Esophagus (tissue), 2 donors: ENCODE measurements around the gene DUOX1. TPM values are rescaled to one million over a fixed set of nuclear protein-coding genes. Genes with fewer than 3 reads are reported as not detected.

Experiments used
- H3K27ac ChIP-seq, 2 donors: one replicate each; pipeline ENCODE4 v1.5.1; 2013; ENCODE audit warnings: low read depth in 2 of 2, mild to moderate bottlenecking in 2 of 2, inconsistent platforms in 1 of 2, low read length in 1 of 2, moderate library complexity in 1 of 2
- H3K27me3 ChIP-seq, 2 donors: one replicate each; pipeline ENCODE4 v1.6.1; 2013; ENCODE audit warnings: low read length in 2 of 2, control low read depth in 1 of 2, mild to moderate bottlenecking in 1 of 2; ENCODE audit not compliant: insufficient read depth in 2 of 2, control insufficient read depth in 1 of 2
- H3K36me3 ChIP-seq, 2 donors: one replicate each; pipeline ENCODE4 v1.6.1; 2013; ENCODE audit warnings: low read length in 1 of 2; ENCODE audit not compliant: control insufficient read depth in 2 of 2, insufficient read depth in 2 of 2
- H3K4me1 ChIP-seq, 2 donors: one replicate each; pipeline ENCODE4 v1.6.1; 2013; ENCODE audit warnings: low read length in 1 of 2; ENCODE audit not compliant: control insufficient read depth in 2 of 2, insufficient read depth in 2 of 2
- H3K4me3 ChIP-seq, 2 donors: one replicate each; pipeline ENCODE4 v1.5.1; 2013; ENCODE audit warnings: low read length in 2 of 2, mild to moderate bottlenecking in 2 of 2, low read depth in 1 of 2, moderate library complexity in 1 of 2
- H3K9me3 ChIP-seq, 2 donors: one replicate each; pipeline ENCODE4 v1.6.1; 2013; ENCODE audit warnings: mild to moderate bottlenecking in 2 of 2, low read depth in 1 of 2, low read length in 1 of 2, moderate library complexity in 1 of 2; ENCODE audit not compliant: control insufficient read depth in 2 of 2, insufficient read depth in 1 of 2
- WGBS, 2 donors: extraction: QIAGEN DNeasy Blood & Tissue Kit; methylation state at CpG; one replicate each; pipeline ENCODE4 v1.1.7; 2013; 5-methylcytosine and 5-hydroxymethylcytosine counted together
- polyA plus RNA-seq, 2 donors: library from polyadenylated mRNA; stranded (reverse); fragments of 200-250 nt; gene quantifications; one replicate each; pipeline ENCODE4 v1.2.3, GENCODE V29; 2013
- donor health status: healthy with polysubstance abuse.
- donor health status: Bipolar disorder and iron deficiency.

The DUOX1 gene
- polyA plus RNA-seq, 2 donors = 64.7 to 111 TPM

DNA sequence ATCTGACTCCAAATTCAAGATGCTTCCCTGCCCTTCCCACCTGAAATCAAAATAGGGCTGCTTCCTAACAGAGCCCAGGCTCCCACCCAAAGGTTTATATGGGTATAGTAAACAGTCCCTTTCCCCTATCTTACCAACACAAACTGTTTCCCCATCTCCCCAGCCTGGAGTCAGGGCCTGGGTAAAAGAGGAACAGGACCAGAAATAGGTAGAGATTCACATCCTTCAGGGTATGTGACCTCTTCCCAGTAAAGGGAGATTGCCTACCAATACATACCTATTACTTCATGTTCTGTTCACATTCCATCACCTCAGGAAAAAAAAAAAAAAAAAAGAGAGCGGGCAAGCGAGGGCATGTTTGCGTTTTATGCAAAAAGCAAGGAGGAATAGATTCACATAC is 67.7 kb downstream of the DUOX1 start:
- H3K9me3 ChIP-seq = no peaks in the 10 kb centered on the region
- WGBS, 2 donors = 54 to 72% methylated on average over 3 of the region's 3 CpGs
- no peaks in the 10 kb centered on the region for H3K36me3 ChIP-seq
- no peak overlapping the region for H3K4me3 ChIP-seq
- H3K27ac ChIP-seq = peak overlapping the region in 1 of 2 donors; percentile 53
- no peaks in the 10 kb centered on the region for H3K27me3 ChIP-seq
- no peaks in the 10 kb centered on the region for H3K4me1 ChIP-seq

GRCh38 chr15:45198337-45199135 is 68.7 kb downstream of the DUOX1 start:
- H3K27ac ChIP-seq = peak overlapping the region; percentile 93 to 98
- H3K27me3 ChIP-seq = no peaks in the 10 kb centered on the region
- H3K4me1 ChIP-seq = no peaks in the 10 kb centered on the region
- H3K36me3 ChIP-seq = no peaks in the 10 kb centered on the region
- no peaks in the 10 kb centered on the region for H3K9me3 ChIP-seq
- 0% methylated on average over 42 of the region's 42 CpGs for WGBS, 2 donors
- H3K4me3 ChIP-seq = peak overlapping the region; percentile 60 to 73

DNA sequence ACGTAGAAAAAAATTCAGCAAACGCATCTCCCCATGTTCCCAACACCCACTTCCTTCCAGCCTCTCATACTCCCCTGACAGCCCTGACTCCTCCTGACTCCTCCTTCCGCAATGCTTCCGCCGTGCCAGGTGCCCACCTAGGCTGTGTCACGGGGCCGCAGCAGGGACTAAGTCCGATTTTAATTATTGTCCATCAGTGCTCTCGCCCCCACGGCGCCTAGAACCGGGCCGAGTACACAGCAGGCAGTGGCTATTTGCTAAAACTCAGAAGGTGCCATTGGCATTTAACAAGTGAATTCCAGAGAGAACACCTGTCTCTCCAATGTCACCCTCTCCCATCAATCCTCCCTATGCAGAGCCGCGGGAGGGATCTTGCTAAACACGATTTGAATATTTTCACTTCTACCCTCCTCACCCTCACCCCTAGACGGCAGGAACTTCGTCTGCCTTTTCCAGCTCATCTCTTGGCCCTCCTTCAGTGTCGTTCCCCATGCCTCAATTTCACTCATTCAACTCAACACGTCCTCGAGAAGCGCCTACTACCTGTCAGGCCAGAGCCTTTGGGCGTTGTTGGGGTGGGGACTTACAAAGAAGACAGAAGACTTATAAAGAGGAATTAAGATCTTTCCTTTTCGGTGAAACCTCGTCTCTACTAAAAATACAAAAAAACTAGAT is 69.5 kb downstream of the DUOX1 start:
- H3K4me1 ChIP-seq = no peaks in the 10 kb centered on the region
- no peaks in the 10 kb centered on the region for H3K9me3 ChIP-seq
- H3K27me3 ChIP-seq = no peaks in the 10 kb centered on the region
- WGBS, 2 donors = 0 to 2% methylated on average over 25 of the region's 25 CpGs
- H3K27ac ChIP-seq = peak overlapping the region; percentile 93 to 98
- peak overlapping the region; percentile 60 to 73 for H3K4me3 ChIP-seq
- H3K36me3 ChIP-seq = no peaks in the 10 kb centered on the region

DNA sequence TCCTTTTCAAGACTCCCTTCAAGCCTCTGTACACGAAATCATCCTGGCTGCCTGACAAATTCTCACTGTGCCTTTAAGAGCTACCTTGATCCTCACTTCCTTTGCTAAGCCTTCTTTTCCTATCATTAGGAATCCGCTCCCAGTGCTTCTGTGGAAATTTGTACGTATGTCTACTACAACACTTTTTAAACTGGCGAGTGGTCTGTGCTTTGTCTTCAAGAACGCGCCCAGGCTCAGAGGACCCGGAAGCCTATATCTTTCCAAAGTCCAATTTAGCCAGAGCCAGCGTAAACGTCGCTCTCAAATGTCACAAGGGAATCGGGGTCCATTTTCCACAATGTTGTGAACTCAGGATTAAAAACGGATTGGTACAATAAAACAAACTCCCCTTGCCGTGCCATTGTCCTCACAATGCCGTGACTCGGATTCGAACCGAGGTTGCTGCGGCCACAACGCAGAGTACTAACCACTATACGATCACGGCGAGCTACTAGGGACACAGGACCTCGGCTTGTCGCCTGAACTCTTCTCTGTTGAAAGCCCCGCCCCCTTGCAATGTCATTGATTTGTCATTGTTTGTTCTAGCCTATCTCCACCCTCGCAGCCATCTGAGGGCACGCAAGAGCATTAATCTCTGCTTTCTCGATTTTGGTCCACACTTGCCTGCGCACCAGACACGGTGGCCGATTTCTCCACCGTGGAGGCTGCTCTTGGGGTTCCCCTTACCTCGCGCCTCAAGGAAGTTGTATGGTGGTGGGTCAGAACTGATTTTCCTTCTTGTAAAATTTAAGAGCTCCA is 70.4 kb downstream of the DUOX1 start:
- Histone ChIP-seq H3K27ac (peak overlapping the region; percentile 93 to 100), H3K9me3 (no peaks in the 10 kb centered on the region), H3K4me3 (peak overlapping the region; percentile 58 to 73), H3K27me3 (no peaks in the 10 kb centered on the region), H3K36me3 (no peaks in the 10 kb centered on the region), H3K4me1 (no peaks in the 10 kb centered on the region)
- WGBS, 2 donors = 0 to 1% methylated on average over 34 of the region's 34 CpGs

DNA sequence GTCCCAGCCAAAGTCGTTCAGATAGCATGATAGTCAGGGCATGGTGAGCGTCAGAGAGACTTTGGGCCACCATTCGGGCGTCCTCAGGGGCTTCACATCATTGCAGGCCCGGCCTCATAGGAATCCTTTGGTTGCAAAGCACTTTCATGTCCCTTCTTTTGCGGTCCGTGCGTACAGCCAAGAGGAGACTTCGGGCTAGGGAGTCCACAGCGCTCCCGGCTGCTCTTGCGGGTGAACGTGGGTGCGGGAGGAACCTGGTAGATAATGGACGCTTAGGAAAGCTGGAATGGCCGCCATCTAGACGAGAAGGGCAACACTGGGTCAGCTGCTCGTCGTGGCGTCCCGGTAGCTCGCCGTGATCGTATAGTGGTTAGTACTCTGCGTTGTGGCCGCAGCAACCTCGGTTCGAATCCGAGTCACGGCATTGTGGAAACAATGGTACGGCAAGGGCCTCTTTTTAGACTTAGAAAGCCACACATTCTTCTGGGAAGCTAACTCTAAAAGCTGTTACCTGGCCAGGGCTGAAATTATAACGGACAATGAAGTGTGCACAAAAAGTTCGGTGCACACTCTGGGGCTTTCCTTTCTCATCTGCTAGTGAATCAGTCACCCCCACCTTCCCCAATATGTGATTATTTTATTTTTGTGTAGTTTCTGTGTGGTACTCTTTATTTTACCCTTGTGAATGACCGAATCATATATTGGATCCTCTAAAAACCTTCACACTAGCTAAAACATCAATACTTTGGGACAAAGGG is 71.2 kb downstream of the DUOX1 start:
- 4 to 5% methylated on average over 34 of the region's 34 CpGs for WGBS, 2 donors
- H3K4me3 ChIP-seq = peak overlapping the region; percentile 58 to 73
- H3K4me1 ChIP-seq = no peaks in the 10 kb centered on the region
- no peaks in the 10 kb centered on the region for H3K9me3 ChIP-seq
- H3K27ac ChIP-seq = peak overlapping the region; percentile 93 to 100
- no peaks in the 10 kb centered on the region for H3K36me3 ChIP-seq
- H3K27me3 ChIP-seq = no peaks in the 10 kb centered on the region

DNA sequence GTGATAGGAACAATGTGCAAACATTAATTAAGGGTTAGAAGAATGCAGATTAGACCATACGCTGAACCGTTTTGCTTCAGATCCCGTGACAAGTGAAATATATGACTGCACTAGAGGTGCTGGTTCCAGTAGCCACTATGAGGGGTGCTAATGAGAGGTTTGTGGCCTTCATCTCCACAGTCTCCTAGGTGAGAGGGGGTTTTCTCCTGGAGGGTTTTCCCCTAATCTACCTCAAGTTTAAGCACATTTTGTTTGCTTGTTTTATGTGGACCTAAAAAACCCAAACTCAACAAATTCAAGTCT is 71.7 kb downstream of the DUOX1 start:
- Histone ChIP-seq H3K4me3 (no peak overlapping the region), H3K27me3 (no peaks in the 10 kb centered on the region), H3K27ac (peak overlapping the region in 1 of 2 donors; percentile 93), H3K9me3 (no peaks in the 10 kb centered on the region), H3K4me1 (no peaks in the 10 kb centered on the region), H3K36me3 (no peaks in the 10 kb centered on the region)
- WGBS, 2 donors = 80 to 81% methylated on average over 3 of the region's 3 CpGs

DNA sequence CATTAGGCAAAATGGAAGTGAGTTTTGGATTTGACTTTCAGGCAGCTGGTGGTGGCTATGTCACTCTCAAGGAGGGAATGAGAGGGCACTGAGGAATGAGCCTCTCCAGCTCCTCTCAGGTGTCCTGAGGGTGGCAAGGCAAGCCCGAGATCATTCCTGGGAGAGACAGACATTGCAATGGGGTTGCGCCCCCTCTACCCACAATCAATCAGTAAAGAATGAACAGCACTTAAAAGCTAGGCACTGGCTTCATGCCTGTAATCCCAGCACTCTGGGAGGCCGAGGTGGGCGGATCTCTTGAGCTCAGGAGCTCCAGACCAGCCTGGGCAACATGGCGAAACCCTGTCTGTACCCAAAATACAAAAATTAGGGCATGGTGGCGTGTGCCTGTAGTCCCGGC is 72.1 kb downstream of the DUOX1 start:
- Histone ChIP-seq H3K4me1 (no peaks in the 10 kb centered on the region), H3K27ac (no peak overlapping the region), H3K27me3 (no peaks in the 10 kb centered on the region), H3K9me3 (no peaks in the 10 kb centered on the region), H3K4me3 (no peak overlapping the region), H3K36me3 (no peaks in the 10 kb centered on the region)
- 89% methylated on average over 7 of the region's 7 CpGs for whole genome bisulfite sequencing, 2 donors

- Histone ChIP-seq H3K27me3 (no peaks in the 10 kb centered on the region), H3K4me3 (no peak overlapping the region), H3K9me3 (no peaks in the 10 kb centered on the region), H3K27ac (no peak overlapping the region), H3K36me3 (no peaks in the 10 kb centered on the region), H3K4me1 (no peaks in the 10 kb centered on the region)
- 49 to 57% methylated on average over 4 of the region's 4 CpGs for WGBS, 2 donors
Observed at GRCh38 chr15:45203182-45203581, 73.4 kb downstream of the DUOX1 start.

- Histone ChIP-seq H3K4me1 (no peaks in the 10 kb centered on the region), H3K27ac (no peak overlapping the region), H3K27me3 (no peaks in the 10 kb centered on the region), H3K9me3 (no peaks in the 10 kb centered on the region), H3K36me3 (no peaks in the 10 kb centered on the region), H3K4me3 (no peak overlapping the region)
- WGBS, 2 donors = 3 to 4% methylated on average over 2 of the region's 2 CpGs
Observed at GRCh38 chr15:45205192-45205591, 75.4 kb downstream of the DUOX1 start.
